GM12878 (cell line): Measurements from ENCODE around the gene DNAJA4. TPM values are rescaled to one million over a fixed set of nuclear protein-coding genes. Genes with fewer than 3 reads are reported as not detected.

Source experiments
- ATAC-seq: fragments of 200-7000 bp; cut with Tn5 transposase; 3 replicates; pipeline ENCODE4 v1.9.1; 2020; ENCODE audit warnings: mild to moderate bottlenecking, moderate library complexity
- BruUV-seq: library from RNA; stranded (reverse); fragments of 400-500 nt; replicated peaks from 2 replicates; lab custom pipeline; 2021; lab: Mats Ljungman, UMichigan
- CTCF ChIA-PET: fragments of 300-600 bp; sonication (Branson Sonifier 250); formaldehyde crosslinking; extraction: SDS; loops from one replicate; lab custom pipeline; 2021; ENCODE audit warnings: inconsistent platforms; lab: Yijun Ruan, JAX
- POLR2A ChIA-PET: fragments of 350-600 bp; formaldehyde crosslinking; extraction: SDS; loops from one replicate; lab custom pipeline; 2021; ENCODE audit warnings: inconsistent platforms; lab: Charles Lee
- RAD21 ChIA-PET: fragments of 300-600 bp; sonication (Branson Sonifier 250); formaldehyde crosslinking; loops from one replicate; lab custom pipeline; 2023; ENCODE audit warnings: antibody characterized with exemption; ENCODE audit not compliant: unreplicated experiment; lab: Charles Lee
- SMC1A ChIA-PET: fragments of 300-600 bp; sonication (Branson Sonifier 250); formaldehyde crosslinking; loops from one replicate; lab custom pipeline; 2023; ENCODE audit not compliant: unreplicated experiment, uncharacterized antibody; lab: Charles Lee
- DNase-seq: peaks from one replicate; pipeline ENCODE4 v3.0.0-alpha.2; 2011; ENCODE audit warnings: low read depth, low spot score
- FAIRE-seq: peaks from 3 replicates; lab custom pipeline; 2011; peaks lifted over from hg19 to GRCh38; lab: Jason Lieb, UNC
- H2AFZ ChIP-seq: 2 replicates; pipeline ENCODE4 v1.6.0; 2011; ENCODE audit warnings: low read depth, low read length, control low read depth; ENCODE audit not compliant: control insufficient read depth
- H3K27ac ChIP-seq: 2 replicates; pipeline ENCODE4 v1.5.1; 2011; ENCODE audit warnings: control low read depth; ENCODE audit not compliant: control insufficient read depth, insufficient read depth
- H3K27me3 ChIP-seq, 2 experiments: replicated peaks in 1 of 2; 2 replicates each; pipeline versions ENCODE4 v1.6.0 to v1.6.1; 2011; ENCODE audit warnings: low read length in 1 of 2; ENCODE audit not compliant: control insufficient read depth in 2 of 2, insufficient read depth in 2 of 2
- H3K36me3 ChIP-seq, 2 experiments: 2 replicates each; pipeline ENCODE4 v1.5.1; 2011; ENCODE audit warnings: low read length in 1 of 2; ENCODE audit not compliant: control insufficient read depth in 2 of 2, insufficient read depth in 2 of 2
- H3K4me1 ChIP-seq: 2 replicates; pipeline ENCODE4 v1.6.1; 2011; ENCODE audit warnings: mild to moderate bottlenecking, low read length, moderate library complexity, mixed read lengths; ENCODE audit not compliant: control insufficient read depth, insufficient read depth
- H3K4me2 ChIP-seq: 2 replicates; pipeline ENCODE4 v1.6.0; 2011; ENCODE audit warnings: control low read depth; ENCODE audit not compliant: control insufficient read depth, insufficient read depth
- H3K4me3 ChIP-seq: fragments of 200-600 bp; sonication (generic); 2 replicates; pipeline ENCODE4 v1.5.1; 2016
- H3K79me2 ChIP-seq: 2 replicates; pipeline ENCODE4 v1.6.0; 2011; ENCODE audit warnings: low read length; ENCODE audit not compliant: control insufficient read depth, insufficient read depth
- H3K9ac ChIP-seq: 2 replicates; pipeline ENCODE4 v1.8.0; 2011; ENCODE audit warnings: low read length, control low read depth, mixed read lengths; ENCODE audit not compliant: control insufficient read depth, insufficient read depth
- H3K9me3 ChIP-seq: replicated peaks from 3 replicates; pipeline ENCODE4 v1.5.1; 2011; ENCODE audit warnings: mild to moderate bottlenecking, low read length; ENCODE audit not compliant: control insufficient read depth, insufficient read depth
- H4K20me1 ChIP-seq: 2 replicates; pipeline ENCODE4 v1.6.0; 2011; ENCODE audit not compliant: control insufficient read depth, insufficient read depth
- CTCF ChIP-seq, 3 experiments: IDR thresholded peaks in 2 of 3; conservative IDR thresholded peaks in 1 of 3; 2 replicates each; pipeline ENCODE4 v1.5.1; 2011; ENCODE audit warnings: low read depth in 3 of 3, low read length in 3 of 3, mild to moderate bottlenecking in 3 of 3, control low read depth in 2 of 3, moderate library complexity in 2 of 3, inconsistent platforms in 1 of 3, mixed read lengths in 1 of 3; ENCODE audit not compliant: control insufficient read depth in 2 of 3, insufficient read depth in 1 of 3; ENCODE audit errors: extremely low read depth in 1 of 3
- E2F4 ChIP-seq: IDR thresholded peaks from 2 replicates; pipeline ENCODE4 v1.6.1; 2012; ENCODE audit warnings: low read depth, low read length, improper control_type of control experiment
- EGR1 ChIP-seq, 2 experiments: IDR thresholded peaks; 1 replicate in 1 of 2; 2 replicates in 1 of 2; pipeline ENCODE4 v1.6.1; 2011 to 2012; ENCODE audit warnings: low read depth in 2 of 2, low read length in 2 of 2, borderline replicate concordance in 1 of 2, mild to moderate bottlenecking in 1 of 2, moderate library complexity in 1 of 2
- HCFC1 ChIP-seq: fragments of 150-350 bp; IDR thresholded peaks from 2 replicates; pipeline ENCODE4 v1.6.1; 2014; ENCODE audit warnings: low read length
- IRF4 ChIP-seq: IDR thresholded peaks from 2 replicates; pipeline ENCODE4 v1.6.1; 2011; ENCODE audit warnings: low read depth, low read length
- LARP7 ChIP-seq: fragments of 450-650 bp; IDR thresholded peaks from 2 replicates; pipeline ENCODE4 v1.6.1; 2017; ENCODE audit warnings: mild to moderate bottlenecking
- MTA2 ChIP-seq: fragments of 450-650 bp; IDR thresholded peaks from 2 replicates; pipeline ENCODE4 v1.6.1; 2016; ENCODE audit warnings: low read depth, mild to moderate bottlenecking, moderate library complexity
- NFIC ChIP-seq: IDR thresholded peaks from 2 replicates; pipeline ENCODE4 v1.6.1; 2012; ENCODE audit warnings: low read depth, mild to moderate bottlenecking, inconsistent platforms, low read length, moderate library complexity
- POLR2AphosphoS2 ChIP-seq: IDR thresholded peaks from 2 replicates; pipeline ENCODE4 v1.6.1; 2011; ENCODE audit warnings: low read depth, mild to moderate bottlenecking, low read length, improper control_type of control experiment, moderate library complexity
- RAD21 ChIP-seq: IDR thresholded peaks from 2 replicates; pipeline ENCODE4 v1.6.1; 2011; ENCODE audit warnings: mild to moderate bottlenecking, low read depth, low read length, moderate library complexity; ENCODE audit not compliant: insufficient read depth
- RELA ChIP-seq: fragments of 450-650 bp; IDR thresholded peaks from 2 replicates; pipeline ENCODE4 v1.8.0; 2014; ENCODE audit warnings: borderline replicate concordance; ENCODE audit not compliant: partially characterized antibody
- SKIL ChIP-seq: fragments of 450-650 bp; IDR thresholded peaks from 2 replicates; pipeline ENCODE4 v1.6.1; 2017; ENCODE audit warnings: mild to moderate bottlenecking, low read depth, inconsistent platforms; ENCODE audit not compliant: poor library complexity, severe bottlenecking
- SMC3 ChIP-seq: IDR thresholded peaks from 2 replicates; pipeline ENCODE4 v1.6.1; 2011; ENCODE audit warnings: low read length, improper control_type of control experiment, borderline replicate concordance
- YY1 ChIP-seq: IDR thresholded peaks from 2 replicates; pipeline ENCODE4 v1.6.1; 2011; ENCODE audit warnings: low read depth, mild to moderate bottlenecking, low read length
- WGBS: methylation state at CpG from one replicate; pipeline ENCODE4 v1.1.6; 2016; ENCODE audit warnings: low lambda C conversion rate; ENCODE audit not compliant: insufficient replicate concordance, insufficient coverage; ENCODE audit errors: missing lambda C conversion rate; 5-methylcytosine and 5-hydroxymethylcytosine counted together
- in situ Hi-C: fragments of 300-500 bp; cut with MboI; formaldehyde crosslinking; loops from 9 replicates; pipeline ENCODE4 v1.14.3; 2018; ENCODE audit warnings: mixed read lengths
- intact Hi-C: fragments of 100-400 bp; cut with micrococcal nuclease; formaldehyde crosslinking; loops from one replicate; pipeline ENCODE4 v1.14.2; 2022; ENCODE audit not compliant: unreplicated experiment
- polyA plus RNA-seq, 11 experiments: library from polyadenylated mRNA; depleted of rRNA in 4 of 11; unstranded in 6 of 11; stranded (reverse) in 5 of 11; fragments of >200 nt; fragmentation: Nextera tagmentation in 4 of 11; fragmentation: Illumina TruSeq in 1 of 11; extraction: Ambion mirVana in 4 of 11; extraction: Trizol in 1 of 11; gene quantifications; 1 replicate in 1 of 11; 2 replicates in 10 of 11; pipeline versions ENCODE4 v1.2.1 to v1.2.3, GENCODE V29; 2011 to 2016; ENCODE audit warnings: inconsistent platforms in 2 of 11, missing spikeins in 2 of 11, low read depth in 1 of 11
- total RNA-seq, 4 experiments: library from RNA; depleted of rRNA in 3 of 4; stranded (reverse); fragments of >200 nt in 3 of 4; fragmentation: Illumina TruSeq in 1 of 4; extraction: Trizol in 1 of 4; gene quantifications; 2 replicates each; pipeline versions ENCODE4 v1.2.1 to v1.2.3, GENCODE V29; 2013 to 2021

Gene DNAJA4
- total and polyA plus RNA-seq, 10 of the 15 experiments (the other 5 are each of a cell fraction or from before 2014, with no cell fraction given): 0.01 to 10.4 (median 4.1) TPM

- TF ChIP-seq NFIC (no peak), RELA (no peak), LARP7 (no peak), IRF4 (no peak), SKIL (no peak), E2F4 (no peak), POLR2AphosphoS2 (no peak)
- TF ChIP-seq, all 136 proteins: peak for 0
Observed at GRCh38 chr15:78239811-78240210, 24.6 kb upstream of the DNAJA4 start (continued).

GRCh38 chr15:78241017-78241416 lies 23.3 kb upstream of the DNAJA4 start:
- ATAC-seq (peak; percentile 99), DNase-seq (no peak), FAIRE-seq (peak; percentile 95)
- Histone ChIP-seq H2AFZ (no peak overlapping the region), H3K79me2 (no peaks in the 10 kb centered on the region), H3K36me3 (no peaks in the 10 kb centered on the region), H4K20me1 (no peaks in the 10 kb centered on the region), H3K9ac (no peak overlapping the region), H3K9me3 (no peaks in the 10 kb centered on the region), H3K27me3 (no peaks in the 10 kb centered on the region), H3K27ac (no peak overlapping the region), H3K4me2 (no peak overlapping the region), H3K4me3 (no peak overlapping the region), H3K4me1 (no peaks in the 10 kb centered on the region)
- ChIA-PET CTCF (interaction anchor here (0.6 to 5.5 kb wide), 42 partner anchors 10 to 854 kb away, joined by 3 to 164 read pairs (median 4); partner anchors contain the start of genes CIB2, IREB2 and SKIC8), RAD21 (interaction anchor here (0.7 to 4.0 kb wide), 12 partner anchors 13 to 282 kb away, joined by 3 to 44 read pairs (median 5); partner anchors contain the start of gene CIB2), POLR2A (interaction anchor here (0.7 kb wide), 2 partner anchors 41 to 117 kb away, joined by 3 to 5 read pairs; no protein-coding TSS in a partner anchor), SMC1A (interaction anchor here (0.7 to 5.0 kb wide), 20 partner anchors 17 to 282 kb away, joined by 3 to 55 read pairs (median 5); partner anchors contain the start of gene CIB2)
- TF ChIP-seq YY1: peak; percentile 65
- TF ChIP-seq EGR1 (IDR thresholded peaks at IDR 0.05; ENCODE audit: borderline replicate concordance in 1 of 2, low read depth in 2 of 2, low read length in 2 of 2): peak in 1 of 2 experiments; percentile 40; a peak in 1 of 3 replicates
- TF ChIP-seq SMC3: peak; percentile 96
- TF ChIP-seq CTCF (IDR thresholded peaks at IDR 0.05 in 2 of 3, conservative IDR thresholded peaks at IDR 0.05 in 1 of 3; ENCODE audit: control insufficient read depth in 2 of 3, extremely low read depth in 1 of 3, insufficient read depth in 1 of 3, low read depth in 3 of 3, low read length in 3 of 3): peak; percentile 84 to 93 (median 88)
- TF ChIP-seq RAD21: peak; percentile 86
- no peak for TF ChIP-seq HCFC1
- no peak for TF ChIP-seq MTA2
- intact Hi-C loops: loop anchor here (1.0 to 2.0 kb wide), 5 partner anchors 46 to 282 kb away; partner anchors contain the start of gene CIB2
- BruUV-seq: no TSS peak
- 13% methylated on average over 12 of the region's 12 CpGs for WGBS
- in situ Hi-C loops: loop anchor here (5.0 kb wide), 2 partner anchors 129 to 284 kb away; no protein-coding TSS in a partner anchor
